Melanocyte of skin (primary cell): ENCODE data around the gene SMIM43. TPM values are rescaled to one million over a fixed set of nuclear protein-coding genes. Genes with fewer than 3 reads are reported as not detected.

Experiments used
- total RNA-seq, 2 donors: library from RNA; depleted of rRNA; stranded (reverse); fragments of >200 nt; gene quantifications; 2 replicates each; pipeline ENCODE4 v1.2.3, GENCODE V29; 2012

Gene SMIM43
- under 1 TPM in 1 of 2 donors, not detected in 1; under 0.01 TPM for total RNA-seq

DNA sequence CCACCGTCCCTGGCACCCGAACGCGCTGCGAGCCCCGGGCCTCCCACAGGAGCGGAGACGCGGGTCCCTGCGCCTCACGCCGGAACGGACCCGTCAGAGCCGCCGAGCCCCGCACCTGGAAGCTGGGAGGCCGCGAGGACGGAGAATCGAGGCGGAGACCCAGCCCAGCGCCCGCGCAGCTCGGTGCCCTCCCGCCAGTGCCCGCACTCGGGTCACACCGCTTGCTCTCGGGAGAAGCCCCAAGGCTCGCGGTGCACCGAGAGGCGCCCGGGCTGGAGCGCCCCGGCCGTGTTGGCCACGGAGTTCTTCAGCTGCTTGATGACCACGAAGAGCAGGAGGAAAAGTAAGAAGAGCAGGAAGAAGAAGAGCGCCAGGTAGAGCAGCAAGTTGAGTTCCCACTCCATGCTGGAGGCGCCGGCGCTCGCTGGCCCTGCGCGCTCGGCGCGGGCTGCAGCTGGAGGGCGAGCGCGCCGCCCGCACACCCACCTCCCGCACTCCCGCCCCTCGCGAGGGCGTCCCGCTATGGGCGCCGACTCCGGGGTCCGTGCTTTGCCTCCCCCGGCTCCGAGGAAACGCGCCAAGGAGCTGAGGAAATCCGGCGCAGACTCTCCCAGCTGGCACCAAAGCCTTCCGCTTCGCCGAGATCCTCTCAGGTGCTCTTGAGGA is at the start of gene SMIM43:
Gene SMIM43, minus strand, starts transcription at position 463 of the 666 bp plus-strand sequence. Its CDS starts 59 bp downstream, at position 404.

GRCh38 chr4:121800961-121801714 is 36.2 kb upstream of the SMIM43 start, which contains the start of gene EXOSC9:
TSS of gene EXOSC9 (plus strand) at chr4:121801323. CDS start at chr4:121801425, 102 bp downstream.

Other genes starting within 250 kb of the SMIM43 start
- gene ANXA5, start 68.2 kb downstream of the SMIM43 start, total RNA-seq: 100 to 1,000 TPM; 675 to 990 TPM
- 10 to 100 TPM; 33.4 to 67.6 TPM for gene EXOSC9, start 36.2 kb upstream of the SMIM43 start, total RNA-seq
- 10 to 100 TPM; 32.7 to 84.9 TPM for gene CCNA2, start 58.7 kb upstream of the SMIM43 start, total RNA-seq
- 10 to 100 TPM; 17.6 to 19.6 TPM for gene BBS7, start 105.3 kb upstream of the SMIM43 start, total RNA-seq
- gene TRPC3, start 186.9 kb upstream of the SMIM43 start, total RNA-seq: not detected